HEK293 (cell line): Measurements from ENCODE around the gene HDAC7.

ENCODE experiments used
- ZBTB21 ChIP-seq: fragments of 450-650 bp; formaldehyde crosslinking; IDR thresholded peaks from 2 replicates; pipeline ENCODE4 v1.5.1; 2017; ENCODE audit warnings: missing biosample characterization, missing genetic modification characterization
- ZNF747 ChIP-seq: fragments of 450-650 bp; formaldehyde crosslinking; IDR thresholded peaks from 2 replicates; pipeline ENCODE4 v1.5.1; 2016; ENCODE audit warnings: missing biosample characterization, missing genetic modification characterization
- TF ChIP-seq, protein P1 (sequence below): fragments of 450-650 bp; formaldehyde crosslinking; IDR thresholded peaks from 2 replicates; pipeline ENCODE4 v1.5.1; 2016; ENCODE audit warnings: missing biosample characterization, missing genetic modification characterization

- TF ChIP-seq ZNF747 (tag by site-specific recombination) (no peak), ZBTB21 (tag by site-specific recombination) (no peak)
- TF ChIP-seq, protein P1, sequence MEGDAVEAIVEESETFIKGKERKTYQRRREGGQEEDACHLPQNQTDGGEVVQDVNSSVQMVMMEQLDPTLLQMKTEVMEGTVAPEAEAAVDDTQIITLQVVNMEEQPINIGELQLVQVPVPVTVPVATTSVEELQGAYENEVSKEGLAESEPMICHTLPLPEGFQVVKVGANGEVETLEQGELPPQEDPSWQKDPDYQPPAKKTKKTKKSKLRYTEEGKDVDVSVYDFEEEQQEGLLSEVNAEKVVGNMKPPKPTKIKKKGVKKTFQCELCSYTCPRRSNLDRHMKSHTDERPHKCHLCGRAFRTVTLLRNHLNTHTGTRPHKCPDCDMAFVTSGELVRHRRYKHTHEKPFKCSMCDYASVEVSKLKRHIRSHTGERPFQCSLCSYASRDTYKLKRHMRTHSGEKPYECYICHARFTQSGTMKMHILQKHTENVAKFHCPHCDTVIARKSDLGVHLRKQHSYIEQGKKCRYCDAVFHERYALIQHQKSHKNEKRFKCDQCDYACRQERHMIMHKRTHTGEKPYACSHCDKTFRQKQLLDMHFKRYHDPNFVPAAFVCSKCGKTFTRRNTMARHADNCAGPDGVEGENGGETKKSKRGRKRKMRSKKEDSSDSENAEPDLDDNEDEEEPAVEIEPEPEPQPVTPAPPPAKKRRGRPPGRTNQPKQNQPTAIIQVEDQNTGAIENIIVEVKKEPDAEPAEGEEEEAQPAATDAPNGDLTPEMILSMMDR (tag by site-specific recombination): peak; percentile 67; the same call in 1 of the 2 replicates
Observed at GRCh38 chr12:47837190-47838171, 17.8 kb upstream of the HDAC7 start.
